ENCODE data around the gene PHLDB2. TPM values are rescaled to one million over a fixed set of nuclear protein-coding genes. Genes with fewer than 3 reads are reported as not detected.

PHLDB2 gene
- total and polyA plus RNA-seq, 2 donors (not counting 1 experiment from before 2014, with no cell fraction given): 33.8 to 47.9 TPM

DNA sequence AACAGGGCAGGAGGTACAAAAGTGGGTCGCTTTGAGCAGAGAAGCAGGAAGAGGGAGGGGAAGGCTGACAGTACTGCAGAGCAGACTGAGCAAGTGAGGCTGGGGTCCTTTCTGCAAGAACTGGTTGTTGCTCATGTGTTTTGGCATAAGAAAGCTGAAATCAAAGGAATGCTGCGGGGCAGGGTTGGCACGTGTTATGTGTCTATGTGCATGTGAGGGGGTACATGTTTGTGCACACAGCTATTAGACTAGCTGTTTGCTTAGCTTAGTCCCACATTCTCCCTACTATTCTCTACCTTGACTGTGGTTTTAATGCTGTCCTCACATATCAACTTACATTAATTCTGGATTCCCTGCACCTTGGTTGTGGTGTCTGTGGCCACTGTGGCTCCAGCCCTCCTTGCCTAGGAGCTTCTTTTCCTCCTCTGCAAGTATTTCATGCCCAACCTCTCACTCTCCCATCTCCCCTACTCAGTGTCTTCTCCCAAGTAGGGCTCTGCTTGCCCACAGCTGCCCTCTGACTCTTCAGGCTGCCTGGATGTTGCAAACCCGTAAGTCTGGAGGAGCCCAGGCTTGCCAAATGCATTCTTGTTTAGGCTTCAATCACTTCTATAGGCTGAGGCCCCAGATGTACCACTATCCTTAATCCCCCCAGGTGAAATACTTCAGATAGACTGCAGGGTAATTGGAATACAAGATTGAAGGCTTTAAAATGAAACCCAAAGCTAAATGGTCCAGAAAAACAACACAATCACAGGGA is 144.4 kb downstream of the PHLDB2 start:
- Histone ChIP-seq H3K27me3 (ENCODE audit: control insufficient read depth, insufficient read depth, low read length) (no peaks in the 10 kb centered on the region), H3K27ac (ENCODE audit: insufficient read depth, low read length) (no peak overlapping the region), H3K9ac (ENCODE audit: insufficient read depth, low read length) (no peak overlapping the region), H3K9me3 (ENCODE audit: control insufficient read depth, insufficient read depth, low read depth, low read length) (no peaks in the 10 kb centered on the region), H4K20me1 (ENCODE audit: control insufficient read depth, extremely low read depth, insufficient read depth, low read length) (no peaks in the 10 kb centered on the region), H3K4me3 (replicated peaks in 1 of 4; ENCODE audit: control extremely low read depth in 1 of 4, insufficient read depth in 1 of 4, low read depth in 3 of 4, low read length in 4 of 4) (no peak overlapping the region), H3K79me2 (ENCODE audit: control insufficient read depth, insufficient read depth, low read length) (no peaks in the 10 kb centered on the region), H3K4me2 (ENCODE audit: extremely low read depth, insufficient read depth, low read length) (no peak overlapping the region), H3K4me1 (ENCODE audit: control insufficient read depth, extremely low read depth, insufficient read depth, low read length) (no peaks in the 10 kb centered on the region), H3K36me3 (ENCODE audit: control insufficient read depth, insufficient read depth, low read length) (no peaks in the 10 kb centered on the region), H2AFZ (ENCODE audit: low read length) (no peak overlapping the region)
- DNase-seq (ENCODE audit: low read depth in 2 of 2): no peak
- no peak for TF ChIP-seq EZH2 (IDR thresholded peaks at IDR 0.05; ENCODE audit: low read length, missing control alignments)
- TF ChIP-seq CTCF (conservative IDR thresholded peaks at IDR 0.05 in 1 of 2, IDR thresholded peaks at IDR 0.05 in 1 of 2; ENCODE audit: low read depth in 1 of 2, low read length in 2 of 2): no peak

- Histone ChIP-seq H3K4me1 (ENCODE audit: control insufficient read depth, extremely low read depth, insufficient read depth, low read length) (no peaks in the 10 kb centered on the region), H3K9me3 (ENCODE audit: control insufficient read depth, insufficient read depth, low read depth, low read length) (no peaks in the 10 kb centered on the region), H2AFZ (ENCODE audit: low read length) (no peak overlapping the region), H3K4me2 (ENCODE audit: extremely low read depth, insufficient read depth, low read length) (no peak overlapping the region), H3K9ac (ENCODE audit: insufficient read depth, low read length) (no peak overlapping the region), H3K27ac (ENCODE audit: insufficient read depth, low read length) (no peak overlapping the region), H3K27me3 (ENCODE audit: control insufficient read depth, insufficient read depth, low read length) (no peaks in the 10 kb centered on the region), H4K20me1 (ENCODE audit: control insufficient read depth, extremely low read depth, insufficient read depth, low read length) (no peaks in the 10 kb centered on the region), H3K36me3 (ENCODE audit: control insufficient read depth, insufficient read depth, low read length) (no peaks in the 10 kb centered on the region), H3K79me2 (ENCODE audit: control insufficient read depth, insufficient read depth, low read length) (no peaks in the 10 kb centered on the region), H3K4me3 (replicated peaks in 1 of 4; ENCODE audit: control extremely low read depth in 1 of 4, insufficient read depth in 1 of 4, low read depth in 3 of 4, low read length in 4 of 4) (no peak overlapping the region)
- no peak for DNase-seq (ENCODE audit: low read depth in 2 of 2)
- no peak for TF ChIP-seq EZH2 (IDR thresholded peaks at IDR 0.05; ENCODE audit: low read length, missing control alignments)
- TF ChIP-seq CTCF (conservative IDR thresholded peaks at IDR 0.05 in 1 of 2, IDR thresholded peaks at IDR 0.05 in 1 of 2; ENCODE audit: low read depth in 1 of 2, low read length in 2 of 2): no peak
Measured at GRCh38 chr3:112004187-112004586, 145.1 kb downstream of the PHLDB2 start.

DNA sequence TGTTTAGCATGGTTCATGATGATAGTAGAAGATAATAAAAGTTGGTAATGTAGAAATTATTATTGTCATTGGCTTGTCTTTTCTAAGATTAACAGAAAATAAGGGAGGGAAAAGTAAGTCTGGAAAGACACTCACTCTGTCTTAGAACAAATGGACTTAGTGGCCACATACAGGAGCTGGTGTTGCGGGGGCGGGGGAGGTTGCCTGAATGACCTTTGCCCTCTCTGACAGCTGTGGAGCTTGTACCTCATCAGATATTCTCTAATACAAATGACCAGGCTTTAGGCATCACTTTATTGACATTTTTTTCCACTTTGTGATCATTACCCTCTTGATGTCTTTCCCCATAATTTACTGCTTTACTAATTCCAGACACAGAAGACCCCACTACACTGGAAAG is 145.6 kb downstream of the PHLDB2 start:
- no peak overlapping the region for H3K27ac ChIP-seq (ENCODE audit: insufficient read depth, low read length)
- H3K9me3 ChIP-seq (ENCODE audit: control insufficient read depth, insufficient read depth, low read depth, low read length): no peaks in the 10 kb centered on the region
- no peak overlapping the region for H2AFZ ChIP-seq (ENCODE audit: low read length)
- H3K36me3 ChIP-seq (ENCODE audit: control insufficient read depth, insufficient read depth, low read length): no peaks in the 10 kb centered on the region
- H3K4me1 ChIP-seq (ENCODE audit: control insufficient read depth, extremely low read depth, insufficient read depth, low read length): no peaks in the 10 kb centered on the region
- no peaks in the 10 kb centered on the region for H4K20me1 ChIP-seq (ENCODE audit: control insufficient read depth, extremely low read depth, insufficient read depth, low read length)
- H3K9ac ChIP-seq (ENCODE audit: insufficient read depth, low read length): no peak overlapping the region
- DNase-seq (ENCODE audit: low read depth in 2 of 2): no peak
- no peak overlapping the region for H3K4me2 ChIP-seq (ENCODE audit: extremely low read depth, insufficient read depth, low read length)
- no peak overlapping the region for H3K4me3 ChIP-seq (replicated peaks in 1 of 4; ENCODE audit: control extremely low read depth in 1 of 4, insufficient read depth in 1 of 4, low read depth in 3 of 4, low read length in 4 of 4)
- H3K27me3 ChIP-seq (ENCODE audit: control insufficient read depth, insufficient read depth, low read length): no peaks in the 10 kb centered on the region
- H3K79me2 ChIP-seq (ENCODE audit: control insufficient read depth, insufficient read depth, low read length): no peaks in the 10 kb centered on the region
- TF ChIP-seq EZH2 (IDR thresholded peaks at IDR 0.05; ENCODE audit: low read length, missing control alignments) (no peak), CTCF (conservative IDR thresholded peaks at IDR 0.05 in 1 of 2, IDR thresholded peaks at IDR 0.05 in 1 of 2; ENCODE audit: low read depth in 1 of 2, low read length in 2 of 2) (no peak)
